H1 (cell line): Measurements from ENCODE around the gene TNFSF11. TPM values are rescaled to one million over a fixed set of nuclear protein-coding genes. Genes with fewer than 3 reads are reported as not detected.

Experiments used
- CTCF ChIA-PET: fragments of 300-600 bp; sonication (Branson Sonifier 250); formaldehyde crosslinking; loops from one replicate; lab custom pipeline; 2021; ENCODE audit not compliant: partially characterized antibody; lab: Charles Lee
- POLR2A ChIA-PET: fragments of 300-600 bp; sonication (Branson Sonifier 250); formaldehyde crosslinking; loops from one replicate; lab custom pipeline; 2021; ENCODE audit warnings: inconsistent platforms; ENCODE audit not compliant: partially characterized antibody; lab: Charles Lee
- DNase-seq, 2 experiments: peaks; one replicate each; pipeline versions ENCODE4 v3.0.0 to v3.0.0-alpha.2; 2010 to 2022; ENCODE audit warnings: low spot score in 2 of 2, low read depth in 1 of 2, mixed read lengths in 1 of 2
- FAIRE-seq: peaks from 2 replicates; lab custom pipeline; 2011; peaks lifted over from hg19 to GRCh38; lab: Jason Lieb, UNC
- H2AFZ ChIP-seq: 2 replicates; pipeline ENCODE4 v1.8.1; 2012; ENCODE audit warnings: low read length, inconsistent platforms
- H2AK5ac ChIP-seq: 2 replicates; pipeline ENCODE4 v1.6.1; 2013; ENCODE audit warnings: low read depth, low read length
- H2BK120ac ChIP-seq: replicated peaks from 2 replicates; pipeline ENCODE3; 2013; ENCODE audit warnings: low read depth, low read length, inconsistent platforms
- H2BK12ac ChIP-seq: 2 replicates; pipeline ENCODE4 v1.6.1; 2013; ENCODE audit warnings: low read depth, low read length
- H2BK15ac ChIP-seq: 2 replicates; pipeline ENCODE4 v1.6.1; 2013; ENCODE audit warnings: low read length
- H2BK20ac ChIP-seq: 2 replicates; pipeline ENCODE4 v1.6.1; 2013; ENCODE audit warnings: low read length
- H2BK5ac ChIP-seq: 2 replicates; pipeline ENCODE4 v1.6.1; 2013; ENCODE audit warnings: low read depth, low read length
- H3K14ac ChIP-seq: 2 replicates; pipeline ENCODE4 v1.6.1; 2013; ENCODE audit warnings: inconsistent platforms; ENCODE audit not compliant: insufficient read length
- H3K18ac ChIP-seq: 2 replicates; pipeline ENCODE4 v1.6.1; 2013; ENCODE audit warnings: low read length; ENCODE audit errors: extremely low read depth
- H3K23ac ChIP-seq: 2 replicates; pipeline ENCODE4 v1.6.1; 2013; ENCODE audit warnings: inconsistent platforms; ENCODE audit not compliant: insufficient read length
- H3K23me2 ChIP-seq: 2 replicates; pipeline ENCODE4 v1.6.1; 2013; ENCODE audit warnings: low read depth, low read length
- H3K27ac ChIP-seq: 2 replicates; pipeline ENCODE4 v1.6.1; 2011; ENCODE audit warnings: low read depth, low read length, inconsistent platforms
- H3K27me3 ChIP-seq, 4 experiments: replicated peaks in 1 of 4; 1 replicate in 1 of 4; 2 replicates in 3 of 4; pipeline versions ENCODE4 v1.6.1 to v1.8.1; 2011 to 2013; ENCODE audit warnings: low read length in 3 of 4, mild to moderate bottlenecking in 3 of 4, inconsistent platforms in 2 of 4, mixed read lengths in 2 of 4, moderate library complexity in 1 of 4; ENCODE audit not compliant: control insufficient read depth in 3 of 4, insufficient read depth in 3 of 4; ENCODE audit errors: extremely low read depth in 1 of 4
- H3K36me3 ChIP-seq, 4 experiments: 2 replicates each; pipeline versions ENCODE4 v1.6.1 to v1.8.1; 2011 to 2013; ENCODE audit warnings: mild to moderate bottlenecking in 4 of 4, low read length in 3 of 4, moderate library complexity in 2 of 4, control low read depth in 1 of 4, inconsistent platforms in 1 of 4; ENCODE audit not compliant: insufficient read depth in 4 of 4, control insufficient read depth in 2 of 4
- H3K4ac ChIP-seq: replicated peaks from 2 replicates; pipeline ENCODE3; 2013; ENCODE audit warnings: low read length, low read depth, mixed read lengths, inconsistent platforms; ENCODE audit not compliant: insufficient read length
- H3K4me1 ChIP-seq, 4 experiments: replicated peaks in 1 of 4; 1 replicate in 1 of 4; 2 replicates in 3 of 4; pipeline versions ENCODE4 v1.6.1 to v1.8.1; 2011 to 2013; ENCODE audit warnings: low read length in 3 of 4, inconsistent platforms in 2 of 4, mixed read lengths in 1 of 4; ENCODE audit not compliant: insufficient read depth in 4 of 4, control insufficient read depth in 3 of 4
- H3K4me2 ChIP-seq, 2 experiments: 2 replicates each; pipeline versions ENCODE4 v1.6.1 to v1.8.1; 2011 to 2013; ENCODE audit warnings: low read depth in 2 of 2, low read length in 2 of 2, control low read depth in 1 of 2, inconsistent platforms in 1 of 2, mild to moderate bottlenecking in 1 of 2; ENCODE audit not compliant: insufficient read depth in 1 of 2
- H3K4me3 ChIP-seq, 4 experiments: fragments of 200-600, 300-600 bp in 1 of 4; sonication (generic), shearing (Covaris generic), sonication (Bioruptor Twin) in 1 of 4; 2 replicates each; pipeline versions ENCODE4 v1.5.1 to v1.8.1; 2011 to 2016; ENCODE audit warnings: low read length in 4 of 4, low read depth in 3 of 4, control low read depth in 2 of 4, inconsistent platforms in 2 of 4, mild to moderate bottlenecking in 2 of 4, mixed read lengths in 1 of 4, moderate library complexity in 1 of 4; ENCODE audit not compliant: insufficient read depth in 2 of 4; ENCODE audit errors: extremely low read depth in 1 of 4
- H3K56ac ChIP-seq: replicated peaks from 2 replicates; pipeline ENCODE3; 2013; ENCODE audit warnings: low read depth, mild to moderate bottlenecking, mixed read lengths, low read length, inconsistent platforms; ENCODE audit not compliant: insufficient read length
- H3K79me1 ChIP-seq: 2 replicates; pipeline ENCODE4 v1.6.1; 2013; ENCODE audit warnings: low read depth, low read length, control low read depth
- H3K79me2 ChIP-seq, 2 experiments: 2 replicates each; pipeline versions ENCODE4 v1.6.1 to v1.8.1; 2012 to 2013; ENCODE audit warnings: low read length in 2 of 2, mild to moderate bottlenecking in 2 of 2, inconsistent platforms in 1 of 2; ENCODE audit not compliant: insufficient read depth in 2 of 2, control insufficient read depth in 1 of 2
- H3K9ac ChIP-seq, 4 experiments: replicated peaks in 1 of 4; 1 replicate in 1 of 4; 2 replicates in 3 of 4; pipeline versions ENCODE4 v1.6.1 to v1.8.1; 2011 to 2013; ENCODE audit warnings: low read depth in 3 of 4, low read length in 3 of 4, control low read depth in 2 of 4, mild to moderate bottlenecking in 2 of 4, moderate library complexity in 2 of 4, inconsistent platforms in 1 of 4; ENCODE audit errors: extremely low read depth in 1 of 4
- H3K9me3 ChIP-seq, 2 experiments: 2 replicates each; pipeline versions ENCODE4 v1.6.1 to v1.8.1; 2012 to 2013; ENCODE audit warnings: mild to moderate bottlenecking in 2 of 2, moderate library complexity in 2 of 2, control low read depth in 1 of 2, inconsistent platforms in 1 of 2, low read depth in 1 of 2, low read length in 1 of 2, mixed read lengths in 1 of 2; ENCODE audit not compliant: insufficient read depth in 2 of 2
- H4K20me1 ChIP-seq, 2 experiments: replicated peaks in 1 of 2; 2 replicates each; pipeline versions ENCODE3 to v1.8.1; 2011 to 2013; ENCODE audit warnings: inconsistent platforms in 2 of 2, low read length in 2 of 2, mild to moderate bottlenecking in 1 of 2; ENCODE audit not compliant: insufficient read depth in 2 of 2, control insufficient read depth in 1 of 2
- H4K5ac ChIP-seq: 2 replicates; pipeline ENCODE4 v1.6.1; 2013; ENCODE audit warnings: low read length, low read depth, mixed read lengths, inconsistent platforms; ENCODE audit not compliant: insufficient read length
- H4K8ac ChIP-seq: 2 replicates; pipeline ENCODE4 v1.8.0; 2013; ENCODE audit warnings: mild to moderate bottlenecking, moderate library complexity, low read length, inconsistent platforms; ENCODE audit not compliant: insufficient read depth; ENCODE audit errors: extremely low read depth
- H4K91ac ChIP-seq: replicated peaks from 2 replicates; pipeline ENCODE3; 2013; ENCODE audit warnings: low read length, mixed read lengths, inconsistent platforms; ENCODE audit not compliant: insufficient read length
- ASH2L ChIP-seq: fragments of 200-600, 300-600 bp; sonication (generic); IDR thresholded peaks from one replicate; pipeline ENCODE4 v1.7.1; 2017; ENCODE audit warnings: low read length
- SIN3A ChIP-seq, 2 experiments: IDR thresholded peaks in 1 of 2; conservative IDR thresholded peaks in 1 of 2; 2 replicates each; pipeline ENCODE4 v1.6.1; 2011 to 2012; ENCODE audit warnings: low read length in 2 of 2, improper control_type of control experiment in 1 of 2, low read depth in 1 of 2, mild to moderate bottlenecking in 1 of 2
- WGBS, 2 experiments: shearing (Covaris generic) in 1 of 2; methylation state at CpG; one replicate each; pipeline versions ENCODE4 v1.1.6 to v1.1.7; 2013 to 2015; ENCODE audit warnings: low lambda C conversion rate in 2 of 2, mixed read lengths in 2 of 2, inconsistent platforms in 1 of 2, low coverage in 1 of 2, missing lambda C conversion rate in 1 of 2; ENCODE audit not compliant: insufficient replicate concordance in 2 of 2, insufficient coverage in 1 of 2, insufficient read length in 1 of 2; ENCODE audit errors: extremely low coverage in 1 of 2, missing lambda C conversion rate in 1 of 2; 5-methylcytosine and 5-hydroxymethylcytosine counted together
- polyA plus RNA-seq, 7 experiments: library from polyadenylated mRNA; depleted of rRNA in 3 of 7; stranded (reverse) in 5 of 7; unstranded in 2 of 7; fragments of >200 nt in 5 of 7; fragments of 200-250 nt in 2 of 7; gene quantifications; 1 replicate in 5 of 7; 2 replicates in 1 of 7; 4 replicates in 1 of 7; pipeline versions ENCODE4 v1.2.1 to v1.2.3, GENCODE V29; 2011 to 2013; ENCODE audit warnings: missing spikeins in 2 of 7, mixed read lengths in 2 of 7
- total RNA-seq: library from RNA; stranded (reverse); fragmentation: NEBNext Ultra II Directional; extraction: Animal tissue kit (Norgen Biotek cat#: 25700); gene quantifications from 2 replicates; pipeline ENCODE4 v1.2.1, GENCODE V29; 2021

Gene TNFSF11
- total and polyA plus RNA-seq, 2 of the 8 experiments (the other 6 are each of a cell fraction or from before 2014, with no cell fraction given), result 9.3 to 12.0 TPM

GRCh38 chr13:42612021-42612765, 38.2 kb downstream of the TNFSF11 start:
- no peak overlapping the region for H2BK15ac ChIP-seq

More at GRCh38 chr13:42612021-42612765, 38.2 kb downstream of the TNFSF11 start:
- Histone ChIP-seq H3K14ac (no peak overlapping the region), H3K36me3 (no peaks in the 10 kb centered on the region), H3K4me2 (no peak overlapping the region), H2BK5ac (no peak overlapping the region), H3K79me1 (no peaks in the 10 kb centered on the region), H3K27ac (no peak overlapping the region), H4K5ac (no peak overlapping the region), H3K4ac (no peak overlapping the region), H3K4me3 (no peak overlapping the region)
- no peak for DNase-seq
- ChIA-PET POLR2A (no interaction called here), CTCF (interaction anchor here (1.7 to 2.0 kb wide), 2 partner anchors 11 to 17 kb away, joined by 6 to 9 read pairs; no protein-coding TSS in a partner anchor)
- TF ChIP-seq SIN3A (conservative IDR thresholded peaks at IDR 0.05 in 1 of 2, IDR thresholded peaks at IDR 0.05 in 1 of 2; ENCODE audit: low read depth in 1 of 2, low read length in 2 of 2) (no peak), ASH2L (no peak)
- TF ChIP-seq, all 59 proteins: peak for 0
- no peak overlapping the region for H2AK5ac ChIP-seq
- no peak overlapping the region for H4K91ac ChIP-seq
- no peaks in the 10 kb centered on the region for H3K9me3 ChIP-seq
- H3K9ac ChIP-seq, result no peak overlapping the region
- no peak overlapping the region for H2BK120ac ChIP-seq
- H4K8ac ChIP-seq, result no peak overlapping the region
- H3K23me2 ChIP-seq, result peaks cover 2% of the 10 kb centered on the region; the same call in 1 of the 2 replicates
- no peak overlapping the region for H3K18ac ChIP-seq
- no peaks in the 10 kb centered on the region for H3K79me2 ChIP-seq
- no peaks in the 10 kb centered on the region for H4K20me1 ChIP-seq
- no peak overlapping the region for H2BK20ac ChIP-seq
- no peaks in the 10 kb centered on the region for H3K27me3 ChIP-seq
- H2BK12ac ChIP-seq, result no peak overlapping the region
- H3K56ac ChIP-seq, result no peak overlapping the region
- no peak overlapping the region for H3K23ac ChIP-seq
- WGBS, 2 experiments, result 85% methylated on average over 7 of the region's 7 CpGs; no CpG with 5 or more reads in 1 of the 2 experiments
- H3K4me1 ChIP-seq, result peaks cover 0 to 3% (median 0%) of the 10 kb centered on the region in 4 experiments; a peak in 3 of 7 replicates
- no peak for FAIRE-seq
- no peak overlapping the region for H2AFZ ChIP-seq
